WTC11 (cell line): Measurements from ENCODE around the gene STK33. TPM values are rescaled to one million over a fixed set of nuclear protein-coding genes. Genes with fewer than 3 reads are reported as not detected.

Experiments used
- ATAC-seq: fragments of 200-7000 bp; cut with Tn5 transposase; 2 replicates; pipeline ENCODE4 v1.10.0; 2021; ENCODE audit warnings: mild to moderate bottlenecking, moderate library complexity
- CTCF ChIA-PET: fragments of 300-600 bp; sonication (Branson Sonifier 250); formaldehyde crosslinking; loops from one replicate; lab custom pipeline; 2021; ENCODE audit warnings: antibody characterized with exemption; lab: Charles Lee
- POLR2A ChIA-PET: fragments of 350-600 bp; sonication (Branson Sonifier 250); formaldehyde crosslinking; loops from one replicate; lab custom pipeline; 2021; ENCODE audit warnings: antibody characterized with exemption; lab: Charles Lee
- DNase-seq: peaks from one replicate; pipeline ENCODE4 v3.0.0; 2021; ENCODE audit warnings: low spot score
- H3K27ac Mint-ChIP-seq: 2 replicates; pipeline ENCODE4 v1.8.0; 2021; ENCODE audit warnings: mixed read lengths
- H3K27me3 Mint-ChIP-seq: 2 replicates; pipeline ENCODE4 v1.8.0; 2021; ENCODE audit warnings: low read depth, mild to moderate bottlenecking, moderate library complexity, mixed read lengths
- H3K36me3 Mint-ChIP-seq: 2 replicates; pipeline ENCODE4 v1.8.0; 2021; ENCODE audit warnings: mixed read lengths
- H3K4me1 Mint-ChIP-seq: 2 replicates; pipeline ENCODE4 v1.8.0; 2022; ENCODE audit warnings: mixed read lengths
- H3K4me3 Mint-ChIP-seq: 2 replicates; pipeline ENCODE4 v1.8.0; 2021; ENCODE audit warnings: mild to moderate bottlenecking, moderate library complexity, mixed read lengths
- H3K9me3 Mint-ChIP-seq: 2 replicates; pipeline ENCODE4 v1.8.0; 2021; ENCODE audit warnings: mixed read lengths
- CDX4 ChIP-seq: fragments of 250-450 bp; sonication (Bioruptor Pico); IDR thresholded peaks from 2 replicates; pipeline ENCODE4 v1.9.0; 2021; ENCODE audit warnings: moderate library complexity, mild to moderate bottlenecking, inconsistent platforms, borderline replicate concordance
- CREM ChIP-seq: sonication (generic); formaldehyde crosslinking; IDR thresholded peaks from 2 replicates; pipeline ENCODE4 v1.8.1; 2022; ENCODE audit warnings: mild to moderate bottlenecking, missing genetic modification reagents, moderate library complexity
- EMX1 ChIP-seq: fragments of 250-450 bp; sonication (Bioruptor Pico); IDR thresholded peaks from 2 replicates; pipeline ENCODE4 v1.8.0; 2021; ENCODE audit warnings: mild to moderate bottlenecking
- FOXK1 ChIP-seq: sonication (generic); formaldehyde crosslinking; IDR thresholded peaks from 2 replicates; pipeline ENCODE4 v1.8.0; 2022; ENCODE audit warnings: mild to moderate bottlenecking, moderate library complexity, missing genetic modification reagents
- IRF1 ChIP-seq: sonication (generic); formaldehyde crosslinking; IDR thresholded peaks from 2 replicates; pipeline ENCODE4 v1.8.0; 2023; ENCODE audit warnings: missing genetic modification reagents
- IRF2 ChIP-seq: sonication (generic); formaldehyde crosslinking; IDR thresholded peaks from 2 replicates; pipeline ENCODE4 v1.8.0; 2022; ENCODE audit warnings: low read depth, missing genetic modification reagents, borderline replicate concordance
- JAZF1 ChIP-seq: fragments of 250-450 bp; sonication (Bioruptor Pico); IDR thresholded peaks from 2 replicates; pipeline ENCODE4 v1.9.0; 2021; ENCODE audit warnings: moderate library complexity, mild to moderate bottlenecking, inconsistent platforms
- PRRX2 ChIP-seq: fragments of 250-450 bp; sonication (Bioruptor Pico); IDR thresholded peaks from 2 replicates; pipeline ENCODE4 v1.8.0; 2021; ENCODE audit warnings: mild to moderate bottlenecking
- RORB ChIP-seq: fragments of 250-450 bp; sonication (Bioruptor Pico); IDR thresholded peaks from 2 replicates; pipeline ENCODE4 v1.9.0; 2021; ENCODE audit warnings: mild to moderate bottlenecking
- SMAD3 ChIP-seq: sonication (generic); formaldehyde crosslinking; IDR thresholded peaks from 2 replicates; pipeline ENCODE4 v1.8.0; 2022; ENCODE audit warnings: missing genetic modification reagents, mild to moderate bottlenecking, borderline replicate concordance
- SOX15 ChIP-seq: fragments of 250-450 bp; sonication (Bioruptor Pico); IDR thresholded peaks from 2 replicates; pipeline ENCODE4 v1.9.0; 2021; ENCODE audit warnings: mild to moderate bottlenecking
- SP1 ChIP-seq: sonication (generic); formaldehyde crosslinking; conservative IDR thresholded peaks from 2 replicates; pipeline ENCODE4 v1.8.1; 2022; ENCODE audit warnings: missing genetic modification reagents
- TEAD1 ChIP-seq: sonication (generic); formaldehyde crosslinking; IDR thresholded peaks from 2 replicates; pipeline ENCODE4 v1.8.0; 2022; ENCODE audit warnings: mild to moderate bottlenecking, missing genetic modification reagents
- ZNF121 ChIP-seq: sonication (generic); formaldehyde crosslinking; IDR thresholded peaks from 2 replicates; pipeline ENCODE4 v1.8.0; 2023; ENCODE audit warnings: missing genetic modification reagents
- ZNF317 ChIP-seq: sonication (generic); formaldehyde crosslinking; IDR thresholded peaks from 2 replicates; pipeline ENCODE4 v1.8.1; 2023; ENCODE audit warnings: low read depth, mild to moderate bottlenecking, moderate library complexity, missing genetic modification reagents, borderline replicate concordance
- ZNF423 ChIP-seq: fragments of 250-450 bp; sonication (Bioruptor Pico); IDR thresholded peaks from 2 replicates; pipeline ENCODE4 v2.1.2; 2022; ENCODE audit warnings: mild to moderate bottlenecking, moderate library complexity
- ZNF512 ChIP-seq: sonication (generic); formaldehyde crosslinking; IDR thresholded peaks from 2 replicates; pipeline ENCODE4 v1.8.1; 2022; ENCODE audit warnings: missing genetic modification reagents, borderline replicate concordance
- total RNA-seq: library from RNA; stranded (reverse); gene quantifications from 3 replicates; pipeline ENCODE4 v1.2.3, GENCODE V29; 2021
- TF ChIP-seq, protein P1 (sequence below): fragments of 200-600 bp; IDR thresholded peaks from 2 replicates; pipeline ENCODE4 v1.8.0; 2022; ENCODE audit warnings: antibody characterized with exemption
- TF ChIP-seq, protein P2 (sequence below): sonication (generic); formaldehyde crosslinking; IDR thresholded peaks from 2 replicates; pipeline ENCODE4 v1.8.0; 2023; ENCODE audit warnings: mild to moderate bottlenecking, missing genetic modification reagents
- TF ChIP-seq, protein P3 (sequence below): sonication (generic); formaldehyde crosslinking; IDR thresholded peaks from 2 replicates; pipeline ENCODE4 v1.8.1; 2023; ENCODE audit warnings: mild to moderate bottlenecking, moderate library complexity, missing genetic modification reagents

STK33 gene
- total RNA-seq, 1 experiment from 2014 or later, result 13.3 TPM

- H3K4me1 Mint-ChIP-seq, result no peaks in the 10 kb centered on the region
- POLR2A ChIA-PET, result no interaction called here
- H3K36me3 Mint-ChIP-seq, result peaks cover 4% of the 10 kb centered on the region; the same call in 1 of the 2 replicates
- TF ChIP-seq ZNF423 (CRISPR knock-in tag), result no peak
- TF ChIP-seq, protein P1, sequence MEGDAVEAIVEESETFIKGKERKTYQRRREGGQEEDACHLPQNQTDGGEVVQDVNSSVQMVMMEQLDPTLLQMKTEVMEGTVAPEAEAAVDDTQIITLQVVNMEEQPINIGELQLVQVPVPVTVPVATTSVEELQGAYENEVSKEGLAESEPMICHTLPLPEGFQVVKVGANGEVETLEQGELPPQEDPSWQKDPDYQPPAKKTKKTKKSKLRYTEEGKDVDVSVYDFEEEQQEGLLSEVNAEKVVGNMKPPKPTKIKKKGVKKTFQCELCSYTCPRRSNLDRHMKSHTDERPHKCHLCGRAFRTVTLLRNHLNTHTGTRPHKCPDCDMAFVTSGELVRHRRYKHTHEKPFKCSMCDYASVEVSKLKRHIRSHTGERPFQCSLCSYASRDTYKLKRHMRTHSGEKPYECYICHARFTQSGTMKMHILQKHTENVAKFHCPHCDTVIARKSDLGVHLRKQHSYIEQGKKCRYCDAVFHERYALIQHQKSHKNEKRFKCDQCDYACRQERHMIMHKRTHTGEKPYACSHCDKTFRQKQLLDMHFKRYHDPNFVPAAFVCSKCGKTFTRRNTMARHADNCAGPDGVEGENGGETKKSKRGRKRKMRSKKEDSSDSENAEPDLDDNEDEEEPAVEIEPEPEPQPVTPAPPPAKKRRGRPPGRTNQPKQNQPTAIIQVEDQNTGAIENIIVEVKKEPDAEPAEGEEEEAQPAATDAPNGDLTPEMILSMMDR, result no peak
- TF ChIP-seq EMX1, result no peak
- CTCF ChIA-PET, result no interaction called here
- H3K27me3 Mint-ChIP-seq, result no peaks in the 10 kb centered on the region
- no peak overlapping the region for H3K27ac Mint-ChIP-seq
- no peaks in the 10 kb centered on the region for H3K9me3 Mint-ChIP-seq
- no peak overlapping the region for H3K4me3 Mint-ChIP-seq
- ATAC-seq (no peak), DNase-seq (no peak)
Measured at GRCh38 chr11:8621147-8621546, 27.1 kb upstream of the STK33 start.

GRCh38 chr11:8617063-8617462 is 23.0 kb upstream of the STK33 start:
- Mint-ChIP-seq H3K4me1 (0 out of 2 replicates have a peak, but pooled peaks cover 4% of the 10 kb centered on the region), H3K9me3 (no peaks in the 10 kb centered on the region), H3K27me3 (no peaks in the 10 kb centered on the region), H3K27ac (no peak overlapping the region), H3K36me3 (no peaks in the 10 kb centered on the region), H3K4me3 (no peak overlapping the region)
- ChIA-PET CTCF (no interaction called here), POLR2A (no interaction called here)
- DNase-seq (no peak), ATAC-seq (no peak)
- no peak for TF ChIP-seq IRF1 (CRISPR knock-in tag)
- TF ChIP-seq SP1 (CRISPR knock-in tag), result no peak
- no peak for TF ChIP-seq SOX15 (CRISPR knock-in tag)
- TF ChIP-seq CREM (CRISPR knock-in tag), result no peak
- TF ChIP-seq JAZF1 (CRISPR knock-in tag), result no peak
- TF ChIP-seq TEAD1 (CRISPR knock-in tag), result no peak
- no peak for TF ChIP-seq ZNF512 (CRISPR knock-in tag)
- no peak for TF ChIP-seq RORB (CRISPR knock-in tag)

- no peak overlapping the region for H3K4me3 Mint-ChIP-seq
- H3K36me3 Mint-ChIP-seq, result no peaks in the 10 kb centered on the region
- ChIA-PET CTCF (interaction anchor here (0.7 kb wide), 1 partner anchor 317 kb away, joined by 3 read pairs; no protein-coding TSS in a partner anchor), POLR2A (no interaction called here)
- no peaks in the 10 kb centered on the region for H3K9me3 Mint-ChIP-seq
- DNase-seq, result no peak
- no peak for ATAC-seq
- H3K4me1 Mint-ChIP-seq, result 0 out of 2 replicates have a peak, but pooled peaks cover 4% of the 10 kb centered on the region
- no peaks in the 10 kb centered on the region for H3K27me3 Mint-ChIP-seq
- TF ChIP-seq CDX4 (CRISPR knock-in tag), result no peak
- no peak overlapping the region for H3K27ac Mint-ChIP-seq
Measured at GRCh38 chr11:8615291-8616032, 21.4 kb upstream of the STK33 start.

GRCh38 chr11:8614497-8614896 is 20.5 kb upstream of the STK33 start:
- ATAC-seq (no peak), DNase-seq (no peak)
- H3K27ac Mint-ChIP-seq, result no peak overlapping the region
- POLR2A ChIA-PET, result no interaction called here
- no peaks in the 10 kb centered on the region for H3K27me3 Mint-ChIP-seq
- H3K36me3 Mint-ChIP-seq, result no peaks in the 10 kb centered on the region
- no peaks in the 10 kb centered on the region for H3K9me3 Mint-ChIP-seq
- CTCF ChIA-PET, result interaction anchor here (0.7 kb wide), 1 partner anchor 318 kb away, joined by 3 read pairs; no protein-coding TSS in a partner anchor
- no peak overlapping the region for H3K4me3 Mint-ChIP-seq
- H3K4me1 Mint-ChIP-seq, result 0 out of 2 replicates have a peak, but pooled peaks cover 4% of the 10 kb centered on the region
- TF ChIP-seq SMAD3 (no peak), FOXK1 (CRISPR knock-in tag) (no peak), ZNF121 (CRISPR knock-in tag) (no peak), ZNF317 (CRISPR knock-in tag) (no peak), PRRX2 (CRISPR knock-in tag) (no peak), IRF2 (CRISPR knock-in tag) (no peak)
- TF ChIP-seq, protein P2, sequence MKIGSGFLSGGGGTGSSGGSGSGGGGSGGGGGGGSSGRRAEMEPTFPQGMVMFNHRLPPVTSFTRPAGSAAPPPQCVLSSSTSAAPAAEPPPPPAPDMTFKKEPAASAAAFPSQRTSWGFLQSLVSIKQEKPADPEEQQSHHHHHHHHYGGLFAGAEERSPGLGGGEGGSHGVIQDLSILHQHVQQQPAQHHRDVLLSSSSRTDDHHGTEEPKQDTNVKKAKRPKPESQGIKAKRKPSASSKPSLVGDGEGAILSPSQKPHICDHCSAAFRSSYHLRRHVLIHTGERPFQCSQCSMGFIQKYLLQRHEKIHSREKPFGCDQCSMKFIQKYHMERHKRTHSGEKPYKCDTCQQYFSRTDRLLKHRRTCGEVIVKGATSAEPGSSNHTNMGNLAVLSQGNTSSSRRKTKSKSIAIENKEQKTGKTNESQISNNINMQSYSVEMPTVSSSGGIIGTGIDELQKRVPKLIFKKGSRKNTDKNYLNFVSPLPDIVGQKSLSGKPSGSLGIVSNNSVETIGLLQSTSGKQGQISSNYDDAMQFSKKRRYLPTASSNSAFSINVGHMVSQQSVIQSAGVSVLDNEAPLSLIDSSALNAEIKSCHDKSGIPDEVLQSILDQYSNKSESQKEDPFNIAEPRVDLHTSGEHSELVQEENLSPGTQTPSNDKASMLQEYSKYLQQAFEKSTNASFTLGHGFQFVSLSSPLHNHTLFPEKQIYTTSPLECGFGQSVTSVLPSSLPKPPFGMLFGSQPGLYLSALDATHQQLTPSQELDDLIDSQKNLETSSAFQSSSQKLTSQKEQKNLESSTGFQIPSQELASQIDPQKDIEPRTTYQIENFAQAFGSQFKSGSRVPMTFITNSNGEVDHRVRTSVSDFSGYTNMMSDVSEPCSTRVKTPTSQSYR (CRISPR knock-in tag), result no peak
- TF ChIP-seq, protein P3, sequence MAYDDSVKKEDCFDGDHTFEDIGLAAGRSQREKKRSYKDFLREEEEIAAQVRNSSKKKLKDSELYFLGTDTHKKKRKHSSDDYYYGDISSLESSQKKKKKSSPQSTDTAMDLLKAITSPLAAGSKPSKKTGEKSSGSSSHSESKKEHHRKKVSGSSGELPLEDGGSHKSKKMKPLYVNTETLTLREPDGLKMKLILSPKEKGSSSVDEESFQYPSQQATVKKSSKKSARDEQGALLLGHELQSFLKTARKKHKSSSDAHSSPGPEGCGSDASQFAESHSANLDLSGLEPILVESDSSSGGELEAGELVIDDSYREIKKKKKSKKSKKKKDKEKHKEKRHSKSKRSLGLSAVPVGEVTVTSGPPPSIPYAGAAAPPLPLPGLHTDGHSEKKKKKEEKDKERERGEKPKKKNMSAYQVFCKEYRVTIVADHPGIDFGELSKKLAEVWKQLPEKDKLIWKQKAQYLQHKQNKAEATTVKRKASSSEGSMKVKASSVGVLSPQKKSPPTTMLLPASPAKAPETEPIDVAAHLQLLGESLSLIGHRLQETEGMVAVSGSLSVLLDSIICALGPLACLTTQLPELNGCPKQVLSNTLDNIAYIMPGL (CRISPR knock-in tag), result no peak
